ENCODE measurements around the gene ZAR1. TPM values are rescaled to one million over a fixed set of nuclear protein-coding genes. Genes with fewer than 3 reads are reported as not detected.

The ZAR1 gene
- total RNA-seq, 1 donor = not detected

- Histone ChIP-seq H3K9me3 (ENCODE audit: low read depth, low read length) (no peaks in the 10 kb centered on the region), H4K20me1 (ENCODE audit: insufficient read depth, low read length) (no peaks in the 10 kb centered on the region), H3K4me3 (ENCODE audit: insufficient read depth, low read length) (no peak overlapping the region), H3K4me1 (ENCODE audit: insufficient read depth, low read length) (no peaks in the 10 kb centered on the region), H3K27ac (ENCODE audit: low read depth, low read length) (no peak overlapping the region), H2AFZ (ENCODE audit: low read length) (no peak overlapping the region), H3K36me3 (ENCODE audit: insufficient read depth, low read length) (peaks cover 40% of the 10 kb centered on the region), H3K27me3 (ENCODE audit: insufficient read depth, low read length) (no peaks in the 10 kb centered on the region), H3K4me2 (ENCODE audit: insufficient read depth, low read length) (no peak overlapping the region), H3K79me2 (ENCODE audit: insufficient read depth, low read length) (no peaks in the 10 kb centered on the region)
- no peak for DNase-seq (ENCODE audit: insufficient read length, low spot score, missing footprints)
- TF ChIP-seq CTCF (IDR thresholded peaks at IDR 0.05; ENCODE audit: extremely low read depth, low read depth, low read length) = no peak
Measured at GRCh38 chr4:48509543-48509942, 19.5 kb downstream of the ZAR1 start.

GRCh38 chr4:48518143-48518542 is 28.1 kb downstream of the ZAR1 start:
- no peak for TF ChIP-seq CTCF (IDR thresholded peaks at IDR 0.05; ENCODE audit: extremely low read depth, low read depth, low read length)
- DNase-seq (ENCODE audit: insufficient read length, low spot score, missing footprints) = no peak
- H3K9me3 ChIP-seq (ENCODE audit: low read depth, low read length) = no peaks in the 10 kb centered on the region
- H3K4me1 ChIP-seq (ENCODE audit: insufficient read depth, low read length) = no peaks in the 10 kb centered on the region
- no peak overlapping the region for H3K4me2 ChIP-seq (ENCODE audit: insufficient read depth, low read length)
- no peaks in the 10 kb centered on the region for H3K79me2 ChIP-seq (ENCODE audit: insufficient read depth, low read length)
- peaks cover 52% of the 10 kb centered on the region for H3K36me3 ChIP-seq (ENCODE audit: insufficient read depth, low read length)
- no peaks in the 10 kb centered on the region for H4K20me1 ChIP-seq (ENCODE audit: insufficient read depth, low read length)
- H3K4me3 ChIP-seq (ENCODE audit: insufficient read depth, low read length) = no peak overlapping the region
- no peak overlapping the region for H3K27ac ChIP-seq (ENCODE audit: low read depth, low read length)
- no peak overlapping the region for H2AFZ ChIP-seq (ENCODE audit: low read length)
- H3K27me3 ChIP-seq (ENCODE audit: insufficient read depth, low read length) = no peaks in the 10 kb centered on the region

- peaks cover 45% of the 10 kb centered on the region for H3K36me3 ChIP-seq (ENCODE audit: insufficient read depth, low read length)
- H3K27me3 ChIP-seq (ENCODE audit: insufficient read depth, low read length) = no peaks in the 10 kb centered on the region
- no peaks in the 10 kb centered on the region for H3K9me3 ChIP-seq (ENCODE audit: low read depth, low read length)
- H4K20me1 ChIP-seq (ENCODE audit: insufficient read depth, low read length) = no peaks in the 10 kb centered on the region
- H3K4me1 ChIP-seq (ENCODE audit: insufficient read depth, low read length) = no peaks in the 10 kb centered on the region
- no peak for DNase-seq (ENCODE audit: insufficient read length, low spot score, missing footprints)
- no peak overlapping the region for H2AFZ ChIP-seq (ENCODE audit: low read length)
- H3K27ac ChIP-seq (ENCODE audit: low read depth, low read length) = no peak overlapping the region
- no peak overlapping the region for H3K4me3 ChIP-seq (ENCODE audit: insufficient read depth, low read length)
- H3K79me2 ChIP-seq (ENCODE audit: insufficient read depth, low read length) = no peaks in the 10 kb centered on the region
- no peak overlapping the region for H3K4me2 ChIP-seq (ENCODE audit: insufficient read depth, low read length)
- no peak for TF ChIP-seq CTCF (IDR thresholded peaks at IDR 0.05; ENCODE audit: extremely low read depth, low read depth, low read length)
Measured at GRCh38 chr4:48526406-48526805, 36.4 kb downstream of the ZAR1 start.

- peaks cover 37% of the 10 kb centered on the region for H3K36me3 ChIP-seq (ENCODE audit: insufficient read depth, low read length)
- H3K4me2 ChIP-seq (ENCODE audit: insufficient read depth, low read length) = no peak overlapping the region
- DNase-seq (ENCODE audit: insufficient read length, low spot score, missing footprints) = no peak
- no peaks in the 10 kb centered on the region for H3K4me1 ChIP-seq (ENCODE audit: insufficient read depth, low read length)
- H3K27me3 ChIP-seq (ENCODE audit: insufficient read depth, low read length) = no peaks in the 10 kb centered on the region
- H3K79me2 ChIP-seq (ENCODE audit: insufficient read depth, low read length) = no peaks in the 10 kb centered on the region
- no peak overlapping the region for H2AFZ ChIP-seq (ENCODE audit: low read length)
- H3K27ac ChIP-seq (ENCODE audit: low read depth, low read length) = no peak overlapping the region
- H4K20me1 ChIP-seq (ENCODE audit: insufficient read depth, low read length) = no peaks in the 10 kb centered on the region
- H3K9me3 ChIP-seq (ENCODE audit: low read depth, low read length) = no peaks in the 10 kb centered on the region
- H3K4me3 ChIP-seq (ENCODE audit: insufficient read depth, low read length) = no peak overlapping the region
- no peak for TF ChIP-seq CTCF (IDR thresholded peaks at IDR 0.05; ENCODE audit: extremely low read depth, low read depth, low read length)
Measured at GRCh38 chr4:48538358-48538757, 48.3 kb downstream of the ZAR1 start.
